Stomach (tissue), 9 donors: ENCODE data around the gene SLC39A8. TPM values are rescaled to one million over a fixed set of nuclear protein-coding genes. Genes with fewer than 3 reads are reported as not detected.

Experiments
- DNase-seq, 2 donors: peaks; one replicate each; pipeline versions ENCODE4 v3.0.0 to v3.0.0-alpha.2; 2013 to 2019
- H3K27ac ChIP-seq, 5 donors: fragments of 200-600 bp in 4 of 5; sonication (generic) in 4 of 5; one replicate each; pipeline ENCODE4 v1.5.1; 2013 to 2019; ENCODE audit warnings: mild to moderate bottlenecking in 1 of 5, moderate library complexity in 1 of 5
- H3K27me3 ChIP-seq, 3 donors: fragments of 200-600 bp; sonication (generic); one replicate each; pipeline ENCODE4 v1.5.1; 2017 to 2019; ENCODE audit warnings: mixed run types in 1 of 3
- H3K36me3 ChIP-seq, 4 donors: fragments of 200-600 bp; sonication (generic); 1 replicate in 3 of 4; 2 replicates in 1 of 4; pipeline ENCODE4 v1.5.1; 2016 to 2019
- H3K4me1 ChIP-seq, 4 donors: fragments of 200-600 bp; sonication (generic); one replicate each; pipeline ENCODE4 v1.5.1; 2016 to 2019
- H3K4me3 ChIP-seq, 4 donors: fragments of 200-600 bp; sonication (generic) in 3 of 4; one replicate each; pipeline ENCODE4 v1.5.1; 2016 to 2019; ENCODE audit warnings: mild to moderate bottlenecking in 1 of 4
- H3K9me3 ChIP-seq, 4 donors: fragments of 200-600 bp; sonication (generic); one replicate each; pipeline ENCODE4 v1.5.1; 2016 to 2019
- CTCF ChIP-seq, 7 experiments: fragments of 450-650 bp in 4 of 7; fragments of 200-600 bp in 3 of 7; sonication (generic) in 3 of 7; IDR thresholded peaks; one replicate each; pipeline ENCODE4 v1.5.1; 2016 to 2019; ENCODE audit warnings: antibody characterized with exemption in 7 of 7, control low read depth in 2 of 7, mild to moderate bottlenecking in 1 of 7
- EP300 ChIP-seq: sonication (generic); formaldehyde crosslinking; IDR thresholded peaks from one replicate; pipeline ENCODE4 v1.6.1; 2017; ENCODE audit warnings: antibody characterized with exemption
- POLR2A ChIP-seq, 4 donors: fragments of 450-650 bp; IDR thresholded peaks; one replicate each; pipeline ENCODE4 v1.6.1; 2016; ENCODE audit warnings: antibody characterized with exemption in 4 of 4, control low read depth in 2 of 4, mild to moderate bottlenecking in 1 of 4, moderate library complexity in 1 of 4
- POLR2AphosphoS5 ChIP-seq, 3 donors: sonication (generic); formaldehyde crosslinking; IDR thresholded peaks; one replicate each; pipeline ENCODE4 v1.6.1; 2016; ENCODE audit warnings: antibody characterized with exemption in 3 of 3
- WGBS, 5 donors: extraction: QIAGEN DNeasy Blood & Tissue Kit in 3 of 5; methylation state at CpG; one replicate each; pipeline versions ENCODE4 v1.1.5 to v1.1.7; 2013 to 2018; 5-methylcytosine and 5-hydroxymethylcytosine counted together
- intact Hi-C: fragments of 100-400 bp; cut with DNase I; formaldehyde crosslinking; loops from one replicate; pipeline ENCODE4 v1.15.1; 2023; ENCODE audit warnings: low total_unique reads
- polyA plus RNA-seq, 3 donors: library from polyadenylated mRNA; stranded (reverse); fragments of 200-250 nt; gene quantifications; one replicate each; pipeline ENCODE4 v1.2.3, GENCODE V29; 2013
- total RNA-seq, 5 donors: library from RNA; depleted of rRNA; stranded (reverse); fragments of >200 nt; gene quantifications; one replicate each; pipeline versions ENCODE4 v1.1.0 to v1.2.3, GENCODE V29; 2014 to 2016
- donor health status: healthy with polysubstance abuse.
- donor health status: Bipolar disorder and iron deficiency.
- donor health status: healthy.

SLC39A8 gene
- total and polyA plus RNA-seq, 8 donors, result 1.8 to 24.6 (median 9.4) TPM

DNA sequence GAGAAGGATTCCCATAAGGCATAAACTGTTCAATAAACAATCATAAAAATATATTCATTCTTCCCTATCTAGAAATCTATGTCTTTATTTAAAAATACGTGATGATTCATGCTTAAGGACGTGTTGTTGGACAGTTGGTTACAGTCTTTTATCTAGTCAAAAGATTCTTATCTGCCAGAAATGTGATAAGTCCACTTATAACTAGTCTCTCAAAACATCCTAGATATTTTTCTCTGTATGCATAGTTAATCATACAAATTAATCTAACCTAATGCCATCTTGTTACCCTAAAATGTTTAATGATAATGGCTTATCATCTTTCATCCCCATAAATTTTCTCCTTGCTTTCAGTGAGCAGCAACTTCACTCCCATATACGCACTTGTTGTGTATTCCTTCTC is 89.0 kb downstream of the SLC39A8 start:
- H3K9me3 ChIP-seq, result no peaks in the 10 kb centered on the region
- H3K27me3 ChIP-seq, result no peaks in the 10 kb centered on the region
- DNase-seq, result no peak
- H3K36me3 ChIP-seq, result no peaks in the 10 kb centered on the region
- 67 to 73% (median 71%) methylated on average over 3 of the region's 3 CpGs for WGBS, 5 donors
- no peaks in the 10 kb centered on the region for H3K4me1 ChIP-seq
- intact Hi-C loops, result no loop called here
- no peak overlapping the region for H3K4me3 ChIP-seq
- TF ChIP-seq CTCF (IDR thresholded peaks at IDR 0.05) (no peak), POLR2AphosphoS5 (IDR thresholded peaks at IDR 0.05) (no peak), POLR2A (IDR thresholded peaks at IDR 0.05) (no peak), EP300 (no peak)
- no peak overlapping the region for H3K27ac ChIP-seq

DNA sequence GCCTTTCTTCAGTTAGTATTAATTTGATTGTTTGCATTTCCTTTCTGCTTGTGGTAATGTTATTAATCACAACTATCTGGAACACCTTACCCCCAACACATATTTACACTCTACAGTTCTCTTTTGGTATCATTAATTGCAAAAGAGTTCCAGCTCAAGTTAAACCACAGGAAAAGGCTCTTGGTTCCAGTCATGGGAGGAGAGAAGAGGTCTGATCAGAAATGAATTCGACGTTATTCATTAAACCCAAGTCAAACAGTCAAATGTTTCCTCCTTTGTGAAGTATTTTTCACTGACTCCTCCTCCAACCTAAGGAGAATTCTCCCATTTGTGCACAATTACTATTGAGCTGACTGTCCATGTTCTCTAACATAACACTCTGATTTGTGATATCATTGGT is 91.4 kb downstream of the SLC39A8 start:
- H3K9me3 ChIP-seq, result no peaks in the 10 kb centered on the region
- intact Hi-C loops, result no loop called here
- no peaks in the 10 kb centered on the region for H3K36me3 ChIP-seq
- H3K4me3 ChIP-seq, result no peak overlapping the region
- H3K4me1 ChIP-seq, result no peaks in the 10 kb centered on the region
- DNase-seq, result no peak
- H3K27me3 ChIP-seq, result no peaks in the 10 kb centered on the region
- no peak overlapping the region for H3K27ac ChIP-seq
- no peak for TF ChIP-seq POLR2AphosphoS5 (IDR thresholded peaks at IDR 0.05)
- WGBS, 5 donors, result 28 to 70% (median 51%) methylated on average over 2 of the region's 2 CpGs

DNA sequence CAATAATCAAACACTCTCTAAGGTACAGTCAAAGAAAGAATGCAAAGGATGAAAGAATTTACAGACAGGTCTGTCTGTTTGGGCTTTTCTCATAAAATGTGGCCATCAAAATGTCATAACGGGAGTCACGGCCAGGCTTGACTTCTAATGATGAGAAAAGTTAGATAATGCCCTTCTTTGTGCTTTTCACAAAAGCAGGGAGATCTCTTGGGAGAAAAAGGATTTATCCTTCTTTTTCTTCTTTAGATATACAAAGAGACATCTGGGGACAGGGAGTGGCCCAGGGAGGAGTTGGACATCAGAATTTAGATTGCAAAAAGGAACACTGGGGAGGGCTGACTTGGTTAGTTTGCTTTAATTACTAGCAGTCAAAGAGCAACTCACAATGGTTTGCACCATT is 93.1 kb downstream of the SLC39A8 start:
- DNase-seq, result no peak
- H3K4me1 ChIP-seq, result no peaks in the 10 kb centered on the region
- H3K9me3 ChIP-seq, result no peaks in the 10 kb centered on the region
- no peak for TF ChIP-seq CTCF (IDR thresholded peaks at IDR 0.05)
- TF ChIP-seq POLR2A (IDR thresholded peaks at IDR 0.05), result no peak
- TF ChIP-seq EP300, result no peak
- TF ChIP-seq POLR2AphosphoS5 (IDR thresholded peaks at IDR 0.05), result no peak
- WGBS, 5 donors, result 89 to 98% (median 95%) methylated on average over 2 of the region's 2 CpGs
- H3K36me3 ChIP-seq, result no peaks in the 10 kb centered on the region
- no peak overlapping the region for H3K4me3 ChIP-seq
- no peak overlapping the region for H3K27ac ChIP-seq
- intact Hi-C loops, result no loop called here
- H3K27me3 ChIP-seq, result no peaks in the 10 kb centered on the region

- H3K4me3 ChIP-seq, result no peak overlapping the region
- no peaks in the 10 kb centered on the region for H3K36me3 ChIP-seq
- intact Hi-C loops, result no loop called here
- peaks cover 0 to under 1% (median 0%) of the 10 kb centered on the region in 4 donors for H3K9me3 ChIP-seq
- H3K4me1 ChIP-seq, result no peaks in the 10 kb centered on the region
- no peak for DNase-seq
- TF ChIP-seq EP300 (no peak), POLR2A (IDR thresholded peaks at IDR 0.05) (no peak), CTCF (IDR thresholded peaks at IDR 0.05) (no peak), POLR2AphosphoS5 (IDR thresholded peaks at IDR 0.05) (no peak)
- no peaks in the 10 kb centered on the region for H3K27me3 ChIP-seq
- WGBS, 5 donors, result 76 to 100% (median 79%) methylated on average over 8 to 26 of the region's 26 CpGs
- H3K27ac ChIP-seq, result no peak overlapping the region
Measured at GRCh38 chr4:102250341-102250740, 94.9 kb downstream of the SLC39A8 start.

- DNase-seq, result no peak
- H3K4me3 ChIP-seq, result no peak overlapping the region
- no peak overlapping the region for H3K27ac ChIP-seq
- no peaks in the 10 kb centered on the region for H3K4me1 ChIP-seq
- WGBS, 5 donors, result 42 to 73% (median 67%) methylated on average over 1 of the region's 1 CpG
- peaks cover 0 to 11% (median 5%) of the 10 kb centered on the region in 4 donors for H3K9me3 ChIP-seq
- no peak for TF ChIP-seq POLR2A (IDR thresholded peaks at IDR 0.05)
- TF ChIP-seq EP300, result no peak
- TF ChIP-seq CTCF (IDR thresholded peaks at IDR 0.05), result no peak
- no peak for TF ChIP-seq POLR2AphosphoS5 (IDR thresholded peaks at IDR 0.05)
- intact Hi-C loops, result no loop called here
- no peaks in the 10 kb centered on the region for H3K36me3 ChIP-seq
- H3K27me3 ChIP-seq, result no peaks in the 10 kb centered on the region
Measured at GRCh38 chr4:102247041-102247440, 98.2 kb downstream of the SLC39A8 start.
